Smooth muscle cell of the brain vasculature (primary cell): ENCODE measurements around the gene PRPF38B.
"Not testable (repeated sequence)": the region's sequence is repeated elsewhere in the genome, so short reads cannot be mapped to it uniquely, and the experiment has no call there.

Experiments used
- DNase-seq: peaks from one replicate; pipeline ENCODE4 v3.0.0-alpha.2; 2012; ENCODE audit warnings: low read depth, low spot score

Gene PRPF38B

DNA sequence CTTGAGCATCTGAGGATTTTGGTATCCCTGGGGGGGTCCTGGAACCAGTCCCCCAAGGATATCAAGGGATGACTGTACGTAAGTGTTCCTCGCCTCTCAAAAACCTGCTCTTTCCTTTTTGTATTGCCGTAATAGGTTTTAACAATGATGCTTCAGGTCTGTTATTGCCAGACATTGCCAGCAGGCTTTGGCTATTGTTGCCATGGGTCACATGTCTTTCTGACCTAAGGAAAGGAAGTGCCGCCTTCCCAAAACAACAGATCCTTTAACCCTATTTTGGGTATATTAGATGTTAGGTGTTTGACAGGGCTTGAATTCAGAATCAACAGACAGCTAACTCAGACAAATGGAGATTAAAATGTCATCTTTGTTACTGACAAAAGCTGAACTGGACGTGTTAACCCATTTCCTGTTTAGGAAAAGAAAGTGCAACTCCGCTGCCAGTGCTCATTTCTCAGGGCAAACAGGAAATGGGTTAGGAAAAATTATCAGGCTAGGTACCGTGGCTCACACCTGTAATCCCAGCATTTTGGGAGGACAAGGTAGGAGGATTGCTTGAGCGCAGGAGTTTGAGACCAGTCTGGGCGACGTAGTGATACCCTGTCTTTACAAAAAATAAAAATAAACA, 12.4 kb upstream of the PRPF38B start:
- DNase-seq, result no peak

- not testable (repeated sequence) for DNase-seq
Measured at GRCh38 chr1:108681701-108682100, 10.4 kb upstream of the PRPF38B start.

DNA sequence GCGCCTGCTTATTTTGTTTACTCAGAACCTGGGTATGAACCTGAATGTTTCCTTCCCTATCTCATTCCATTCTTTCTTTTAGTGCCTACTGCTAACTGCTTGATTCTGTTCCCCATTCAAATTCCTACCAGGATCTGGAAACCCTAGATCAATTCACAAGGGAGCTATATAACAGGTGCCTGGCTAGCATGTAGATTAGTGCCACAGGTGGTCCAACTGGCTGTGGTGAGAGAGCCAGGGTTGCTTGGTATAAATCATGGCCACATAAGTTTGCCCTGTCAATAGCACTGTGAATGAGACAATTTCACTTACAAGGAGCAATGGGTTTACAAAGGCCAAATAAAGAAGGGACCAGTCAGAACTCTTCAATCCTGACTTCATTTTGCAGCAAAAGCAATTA, 6.6 kb upstream of the PRPF38B start:
- DNase-seq, result no peak

GRCh38 chr1:108686614-108687313, 5.3 kb upstream of the PRPF38B start:
- no peak for DNase-seq

- no peak for DNase-seq
Measured at GRCh38 chr1:108691128-108691941, 775 bp upstream of the PRPF38B start.

DNA sequence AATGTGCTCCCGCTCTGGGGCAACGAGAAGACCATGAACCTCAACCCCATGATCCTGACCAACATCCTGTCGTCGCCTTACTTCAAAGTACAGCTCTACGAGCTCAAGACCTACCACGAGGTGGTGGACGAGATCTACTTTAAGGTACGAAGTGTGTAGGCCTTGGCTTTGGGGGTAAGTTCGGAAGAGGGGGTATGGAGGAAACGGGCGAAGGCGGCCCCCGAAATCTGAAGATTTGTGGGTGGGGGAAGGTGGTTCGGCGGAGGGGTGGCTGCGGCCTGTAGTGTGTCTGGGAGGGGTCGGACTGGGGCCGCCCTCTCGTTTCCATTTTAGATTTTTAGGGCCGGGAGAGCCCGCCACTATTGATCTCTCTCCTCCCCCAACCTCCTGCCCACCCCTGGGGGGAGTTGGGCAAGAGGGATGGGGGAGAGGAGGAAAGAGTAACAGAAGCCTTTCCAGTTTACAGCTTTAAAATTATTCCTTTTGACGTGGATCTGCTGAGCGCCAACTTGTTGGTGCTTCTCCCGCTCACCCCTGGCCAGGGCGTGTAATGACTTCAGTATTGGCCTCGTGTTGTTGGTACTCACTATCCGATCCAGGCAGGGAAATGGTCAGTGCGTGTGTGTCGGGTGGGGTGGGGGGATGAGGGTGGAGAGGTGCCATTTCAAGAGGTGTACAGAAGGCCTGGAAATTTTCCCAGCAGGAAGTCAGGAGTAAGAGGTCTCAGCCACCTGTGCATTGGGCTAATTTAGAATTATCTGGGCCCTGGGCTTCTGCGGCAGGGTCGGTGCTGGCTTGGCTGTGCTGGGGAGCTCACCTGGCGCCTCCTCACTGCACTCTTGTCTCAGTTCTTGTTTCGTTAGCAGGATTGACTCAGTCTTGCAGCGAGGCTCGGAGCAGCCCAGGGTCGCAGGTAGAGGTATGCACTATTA, 880 bp downstream of the PRPF38B start:
- peak; percentile 41 for DNase-seq

DNA sequence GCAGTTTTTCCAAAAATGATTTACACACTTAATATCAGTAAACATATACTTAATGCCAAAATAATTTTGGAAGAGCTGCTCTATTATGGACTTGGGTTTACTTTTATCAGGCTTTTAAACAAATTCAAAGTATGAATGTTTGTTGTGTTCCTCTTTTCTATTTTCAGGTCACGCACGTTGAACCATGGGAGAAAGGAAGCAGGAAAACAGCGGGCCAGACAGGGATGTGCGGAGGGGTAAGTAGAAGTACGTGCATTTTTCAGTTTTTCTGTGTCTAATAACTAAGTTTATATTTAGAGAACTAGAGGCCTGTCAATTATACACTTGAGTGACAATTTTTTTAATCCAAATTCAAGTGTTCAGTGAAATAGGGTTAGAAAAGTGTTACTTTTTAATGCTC, 3.4 kb downstream of the PRPF38B start:
- DNase-seq, result no peak

- no peak for DNase-seq
Measured at GRCh38 chr1:108699375-108700332, 7.5 kb downstream of the PRPF38B start.

DNA sequence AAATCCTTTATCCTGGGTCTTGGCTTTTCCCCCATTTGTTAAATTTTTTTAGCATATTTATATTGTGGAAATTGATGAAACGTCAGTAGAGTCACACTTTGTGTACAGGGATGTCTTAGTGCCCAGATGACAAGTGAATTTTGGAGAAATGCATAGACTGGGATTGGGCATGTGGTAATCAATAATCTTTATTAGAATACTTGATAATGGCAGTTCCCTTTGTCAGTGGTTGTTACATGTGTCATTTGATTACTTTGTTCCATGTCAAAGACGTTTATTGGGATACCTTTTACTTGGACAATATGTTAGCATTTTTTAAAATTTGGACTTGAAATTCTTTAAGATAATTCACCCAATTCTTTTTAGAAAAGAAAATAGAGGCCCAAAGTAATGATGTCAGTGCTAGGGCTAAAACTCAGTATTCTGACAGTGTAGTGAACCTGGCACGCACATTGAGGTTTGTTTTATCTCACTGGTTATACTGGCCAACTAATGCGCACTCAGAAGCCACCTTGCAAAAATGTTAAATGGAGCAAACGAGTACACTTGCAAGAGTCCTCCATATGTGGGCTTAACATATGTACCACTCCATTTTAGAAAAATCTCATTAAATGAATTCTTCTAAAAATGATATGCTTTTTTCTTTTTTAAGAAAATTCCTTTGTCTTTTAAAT, 9.2 kb downstream of the PRPF38B start:
- DNase-seq, result no peak

DNA sequence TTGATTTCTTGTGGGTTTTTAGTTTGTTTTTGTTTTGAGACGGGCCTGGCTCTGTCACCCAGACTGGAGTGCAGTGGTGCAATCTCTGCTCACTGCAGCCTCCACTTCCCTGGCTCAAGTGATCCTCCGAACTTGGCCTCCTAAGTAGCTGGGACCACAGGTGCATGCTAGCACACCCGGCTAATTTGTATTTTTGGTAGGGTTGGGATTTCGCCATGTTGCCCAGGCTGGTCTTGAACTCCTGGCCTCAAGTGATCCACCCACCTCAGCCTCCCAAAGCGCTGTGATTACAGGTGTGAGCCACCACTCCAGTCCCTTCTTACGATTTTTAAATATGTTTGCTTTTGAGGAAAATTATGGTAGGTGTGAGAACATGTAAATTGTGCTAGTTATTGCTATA, 10.0 kb downstream of the PRPF38B start:
- not testable (repeated sequence) for DNase-seq

DNA sequence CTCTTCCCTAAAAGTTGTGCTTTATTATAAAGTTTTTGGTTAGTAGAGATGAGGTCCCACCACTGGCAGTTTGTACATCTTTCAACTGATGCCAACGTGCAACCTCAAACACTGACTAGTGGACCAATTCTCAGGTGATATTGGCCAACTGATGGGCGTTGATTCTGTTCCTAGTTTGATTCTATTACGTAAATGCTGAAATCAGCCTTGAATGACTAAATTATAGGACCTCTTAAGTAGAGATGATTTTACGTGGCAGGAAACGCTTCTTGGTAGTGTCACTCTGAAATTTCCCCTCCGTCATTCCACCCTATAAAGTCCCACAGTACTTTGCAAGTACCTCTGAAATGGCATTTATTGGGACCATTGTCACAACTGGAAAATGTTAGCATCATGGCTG, 11.8 kb downstream of the PRPF38B start:
- no peak for DNase-seq

- no peak for DNase-seq
Measured at GRCh38 chr1:108704496-108704895, 12.4 kb downstream of the PRPF38B start.

DNA sequence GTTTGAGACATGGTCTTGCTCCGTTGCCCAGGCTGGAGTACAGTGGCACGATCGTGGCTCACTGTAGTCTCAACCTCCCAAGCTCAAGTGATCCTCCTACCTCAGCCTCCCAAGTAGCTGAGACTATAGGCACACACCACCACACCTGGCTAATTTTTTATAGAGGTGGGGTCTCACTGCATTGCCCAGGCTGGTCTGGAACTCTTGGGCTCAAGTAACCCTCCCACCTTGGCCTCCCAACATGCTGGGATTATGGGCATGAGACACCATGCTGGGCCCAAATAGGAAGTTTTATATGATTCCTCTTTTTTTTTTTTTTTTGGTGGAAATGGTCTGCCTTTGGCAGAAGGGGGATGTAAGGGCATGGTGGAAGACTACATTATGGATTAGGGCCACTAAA, 14.5 kb downstream of the PRPF38B start:
- no peak for DNase-seq

GRCh38 chr1:108708691-108709660, 16.9 kb downstream of the PRPF38B start:
- DNase-seq, result no peak

- no peak for DNase-seq
Measured at GRCh38 chr1:108712606-108713150, 20.6 kb downstream of the PRPF38B start, which contains the start of gene FNDC7. TSS of gene FNDC7 (plus strand) at chr1:108712908. CDS start at chr1:108712934, 26 bp downstream.

DNA sequence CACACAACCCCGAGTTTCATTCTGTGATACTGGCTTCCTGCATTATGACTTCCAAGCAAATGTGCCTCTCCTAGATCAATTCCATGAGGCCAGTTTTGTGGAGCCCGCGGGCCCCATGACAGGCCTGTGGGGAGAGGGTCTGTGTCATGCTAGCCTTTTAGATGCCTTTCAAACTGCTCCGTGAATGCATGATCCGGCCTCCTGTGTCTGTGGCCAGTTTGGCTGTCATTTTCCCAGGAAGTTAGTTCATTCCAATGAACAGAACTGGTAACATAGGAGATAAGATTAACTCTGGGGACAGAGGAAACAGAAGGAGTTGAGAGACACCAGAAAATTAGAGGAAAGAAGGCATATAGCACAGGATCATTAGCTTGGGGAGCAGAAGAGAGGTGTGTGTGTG, 23.8 kb downstream of the PRPF38B start:
- no peak for DNase-seq

DNA sequence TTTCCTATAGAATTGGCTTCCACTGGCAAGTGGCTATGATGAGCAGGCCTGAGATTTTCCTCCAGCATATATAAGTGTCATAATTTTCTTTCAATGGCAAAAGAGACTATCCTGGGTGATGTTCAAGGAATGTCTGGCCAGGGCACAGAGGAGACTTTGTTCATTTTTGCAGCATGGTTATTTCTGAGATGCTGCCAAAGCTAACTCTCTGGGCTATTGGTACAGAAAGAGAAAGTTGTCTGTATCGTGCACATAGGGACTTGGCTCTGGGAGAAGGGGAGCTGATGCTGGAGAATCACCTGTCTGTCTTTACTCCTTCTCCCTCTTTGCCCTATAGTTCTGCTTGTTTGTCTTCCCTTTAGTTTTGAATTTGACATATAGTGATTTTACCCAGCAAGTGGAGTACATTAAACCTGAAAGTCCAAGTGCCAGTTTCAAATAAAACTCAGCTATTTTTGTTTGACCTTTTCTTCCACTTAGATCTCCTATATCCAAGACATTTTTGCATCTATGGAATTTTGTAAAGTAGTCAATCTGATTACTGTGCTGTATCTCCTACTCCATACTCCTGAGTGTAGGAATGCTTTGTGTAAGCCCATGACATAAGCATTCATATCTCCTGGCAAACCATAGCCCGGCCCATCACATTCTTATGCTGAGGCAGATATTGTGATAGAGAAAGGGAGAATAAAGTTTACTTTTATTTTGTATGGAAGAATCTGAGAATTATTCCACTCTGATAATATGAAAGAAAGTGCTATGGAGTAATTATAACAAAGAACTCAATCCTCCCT, 24.5 kb downstream of the PRPF38B start:
- DNase-seq, result no peak
